DMS53 (cell line): ENCODE measurements around the gene HAP1.

ENCODE experiments used
- DNase-seq: peaks from one replicate; lab custom pipeline; 2025; lab: John Stamatoyannopoulos, UW

The HAP1 gene

GRCh38 chr17:41762841-41763240, 28.4 kb upstream of the HAP1 start:
- DNase-seq, result no peak

- no peak for DNase-seq
Observed at GRCh38 chr17:41762391-41762790, 27.9 kb upstream of the HAP1 start.

- DNase-seq, result no peak
Observed at GRCh38 chr17:41760878-41761277, 26.4 kb upstream of the HAP1 start.

GRCh38 chr17:41758601-41759000, 24.2 kb upstream of the HAP1 start:
- DNase-seq, result no peak

GRCh38 chr17:41754066-41754465, 19.6 kb upstream of the HAP1 start:
- no peak for DNase-seq

GRCh38 chr17:41751288-41751687, 16.8 kb upstream of the HAP1 start:
- no peak for DNase-seq

GRCh38 chr17:41750862-41751261, 16.4 kb upstream of the HAP1 start:
- DNase-seq, result no peak

GRCh38 chr17:41748275-41748674, 13.8 kb upstream of the HAP1 start:
- no peak for DNase-seq

- no peak for DNase-seq
Observed at GRCh38 chr17:41741709-41742108, 7.3 kb upstream of the HAP1 start.

GRCh38 chr17:41740506-41740905, 6.1 kb upstream of the HAP1 start:
- no peak for DNase-seq

GRCh38 chr17:41739661-41740352, 5.4 kb upstream of the HAP1 start:
- DNase-seq, result peak; percentile 87

GRCh38 chr17:41738801-41739112, 4.3 kb upstream of the HAP1 start:
- DNase-seq, result no peak

GRCh38 chr17:41738077-41738800, 3.8 kb upstream of the HAP1 start:
- DNase-seq, result peak; percentile 86

- DNase-seq, result peak; percentile 61
Observed at GRCh38 chr17:41737680-41738023, 3.2 kb upstream of the HAP1 start.

GRCh38 chr17:41736983-41737679, 2.7 kb upstream of the HAP1 start:
- DNase-seq, result no peak

GRCh38 chr17:41735744-41736143, 1.3 kb upstream of the HAP1 start:
- DNase-seq, result no peak

GRCh38 chr17:41734949-41735313, 488 bp upstream of the HAP1 start:
- peak; percentile 72 for DNase-seq

GRCh38 chr17:41733348-41734138, 900 bp downstream of the HAP1 start:
- peak; percentile 68 for DNase-seq

GRCh38 chr17:41731836-41732235, 2.6 kb downstream of the HAP1 start:
- DNase-seq, result no peak

GRCh38 chr17:41730479-41730878, 4.0 kb downstream of the HAP1 start:
- DNase-seq, result no peak

GRCh38 chr17:41728056-41728455, 6.4 kb downstream of the HAP1 start:
- no peak for DNase-seq

GRCh38 chr17:41725134-41725533, 9.3 kb downstream of the HAP1 start:
- no peak for DNase-seq
